Thyroid gland (tissue), 4 donors: Measurements from ENCODE around the gene CSRNP3.

Experiments
- CTCF ChIP-seq, 6 experiments: fragments of 200-600 bp in 3 of 6; fragments of 450-650 bp in 3 of 6; sonication (generic) in 3 of 6; IDR thresholded peaks; one replicate each; pipeline ENCODE4 v1.5.1; 2016 to 2019; ENCODE audit warnings: antibody characterized with exemption in 6 of 6, mild to moderate bottlenecking in 2 of 6, inconsistent platforms in 1 of 6, moderate library complexity in 1 of 6
- POLR2A ChIP-seq, 2 donors: fragments of 450-650 bp; IDR thresholded peaks; one replicate each; pipeline ENCODE4 v1.6.1; 2017; ENCODE audit warnings: antibody characterized with exemption in 2 of 2, mild to moderate bottlenecking in 2 of 2, moderate library complexity in 1 of 2

GRCh38 chr2:165567273-165567672 lies 97.8 kb downstream of the CSRNP3 start:
- TF ChIP-seq CTCF (IDR thresholded peaks at IDR 0.05) (no peak), POLR2A (IDR thresholded peaks at IDR 0.05) (no peak)
